AG04449 (cell line): ENCODE measurements around the gene ETS1.

Experiments used
- CTCF ChIA-PET: fragments of 350-600 bp; formaldehyde crosslinking; extraction: SDS; loops from one replicate; lab custom pipeline; 2021; ENCODE audit warnings: antibody characterized with exemption; lab: Yijun Ruan, JAX
- POLR2A ChIA-PET: fragments of 400-600, 350-600 bp; formaldehyde crosslinking; extraction: SDS; loops from one replicate; lab custom pipeline; 2020; ENCODE audit warnings: antibody characterized with exemption, inconsistent platforms; lab: Yijun Ruan, JAX
- DNase-seq: peaks from one replicate; pipeline ENCODE4 v3.0.0-alpha.2; 2010; ENCODE audit warnings: low read depth, low spot score
- H3K4me3 ChIP-seq: 2 replicates; pipeline ENCODE4 v1.5.1; 2011; ENCODE audit warnings: low read depth, mild to moderate bottlenecking, control low read depth, low read length
- TF ChIP-seq, protein P1 (sequence below): IDR thresholded peaks from one replicate; pipeline ENCODE4 v1.5.1; 2011; ENCODE audit warnings: mild to moderate bottlenecking, moderate library complexity, low read length, control low read depth, inconsistent platforms; ENCODE audit not compliant: insufficient read depth; ENCODE audit errors: missing control alignments

Gene ETS1

DNA sequence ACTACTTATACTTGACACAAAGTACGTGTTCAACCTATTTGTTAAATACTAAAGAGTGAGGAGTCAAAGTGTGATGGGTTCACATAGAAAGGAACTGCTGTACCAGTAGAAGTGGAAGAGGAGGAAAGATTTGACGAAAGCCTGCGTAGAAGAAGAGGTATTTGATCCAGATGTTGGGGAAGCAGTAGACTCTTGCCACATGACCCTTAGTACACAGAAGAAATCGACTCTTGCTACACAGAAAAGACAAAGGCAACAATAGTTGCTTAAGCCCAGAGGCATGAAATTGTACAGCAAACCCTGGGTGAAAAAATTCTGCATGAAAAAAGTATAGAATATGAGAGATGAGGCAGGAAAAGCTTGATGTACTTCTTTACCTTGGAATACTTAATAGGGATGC, 152.9 kb downstream of the ETS1 start:
- TF ChIP-seq, protein P1, sequence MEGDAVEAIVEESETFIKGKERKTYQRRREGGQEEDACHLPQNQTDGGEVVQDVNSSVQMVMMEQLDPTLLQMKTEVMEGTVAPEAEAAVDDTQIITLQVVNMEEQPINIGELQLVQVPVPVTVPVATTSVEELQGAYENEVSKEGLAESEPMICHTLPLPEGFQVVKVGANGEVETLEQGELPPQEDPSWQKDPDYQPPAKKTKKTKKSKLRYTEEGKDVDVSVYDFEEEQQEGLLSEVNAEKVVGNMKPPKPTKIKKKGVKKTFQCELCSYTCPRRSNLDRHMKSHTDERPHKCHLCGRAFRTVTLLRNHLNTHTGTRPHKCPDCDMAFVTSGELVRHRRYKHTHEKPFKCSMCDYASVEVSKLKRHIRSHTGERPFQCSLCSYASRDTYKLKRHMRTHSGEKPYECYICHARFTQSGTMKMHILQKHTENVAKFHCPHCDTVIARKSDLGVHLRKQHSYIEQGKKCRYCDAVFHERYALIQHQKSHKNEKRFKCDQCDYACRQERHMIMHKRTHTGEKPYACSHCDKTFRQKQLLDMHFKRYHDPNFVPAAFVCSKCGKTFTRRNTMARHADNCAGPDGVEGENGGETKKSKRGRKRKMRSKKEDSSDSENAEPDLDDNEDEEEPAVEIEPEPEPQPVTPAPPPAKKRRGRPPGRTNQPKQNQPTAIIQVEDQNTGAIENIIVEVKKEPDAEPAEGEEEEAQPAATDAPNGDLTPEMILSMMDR = no peak
- DNase-seq = no peak
- ChIA-PET CTCF (interaction anchor here (0.7 to 1.8 kb wide), 7 partner anchors 9 to 397 kb away, joined by 3 to 4 read pairs (median 4); no protein-coding TSS in a partner anchor), POLR2A (no interaction called here)
- H3K4me3 ChIP-seq = no peak overlapping the region

DNA sequence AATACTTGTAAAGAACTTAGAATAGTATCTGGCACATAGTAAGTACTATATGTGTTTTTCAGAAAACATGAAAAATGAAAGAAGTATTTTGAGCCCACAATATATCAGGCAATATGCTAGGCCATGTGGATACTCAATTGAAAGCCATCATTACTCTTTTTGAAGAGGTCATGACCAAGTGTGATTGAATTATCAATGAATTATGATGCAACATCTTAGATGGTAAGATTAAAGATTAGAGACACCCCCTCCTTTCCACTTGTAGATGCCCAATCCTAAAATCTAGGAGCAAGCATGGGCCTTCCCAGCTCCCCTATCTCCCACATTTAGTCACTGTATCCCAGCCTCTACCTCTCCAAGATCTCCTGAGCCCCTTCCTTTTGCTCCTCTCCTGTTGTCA, 154.4 kb downstream of the ETS1 start:
- H3K4me3 ChIP-seq = no peak overlapping the region
- DNase-seq = no peak
- CTCF ChIA-PET = interaction anchor here (1.8 to 2.1 kb wide), 2 partner anchors 12 to 398 kb away, joined by 4 to 5 read pairs; no protein-coding TSS in a partner anchor
- TF ChIP-seq, protein P1 = no peak
- POLR2A ChIA-PET = no interaction called here

DNA sequence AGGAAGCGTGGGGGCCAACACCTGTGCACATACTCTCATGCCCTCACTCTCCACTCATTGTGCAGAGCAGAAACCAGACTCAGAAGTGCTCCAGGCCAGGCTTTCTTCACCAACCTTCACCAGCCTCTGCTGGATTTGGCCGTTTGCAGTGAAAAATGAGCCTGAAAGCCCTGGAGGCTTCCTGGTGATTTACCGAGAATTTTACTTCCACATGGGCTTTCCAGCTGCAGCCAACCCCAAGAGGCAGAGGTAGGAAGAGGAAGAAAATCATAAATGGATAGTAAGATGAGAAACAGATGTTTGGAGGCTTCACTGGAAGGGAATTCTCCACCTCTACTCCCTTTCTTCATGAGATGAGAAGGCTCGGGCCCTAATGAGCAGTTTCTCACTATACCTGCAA, 155.4 kb downstream of the ETS1 start:
- TF ChIP-seq, protein P1 = no peak
- ChIA-PET CTCF (interaction anchor here (2.1 kb wide), 1 partner anchor 11 kb away, joined by 5 read pairs; no protein-coding TSS in a partner anchor), POLR2A (no interaction called here)
- no peak overlapping the region for H3K4me3 ChIP-seq
- no peak for DNase-seq

DNA sequence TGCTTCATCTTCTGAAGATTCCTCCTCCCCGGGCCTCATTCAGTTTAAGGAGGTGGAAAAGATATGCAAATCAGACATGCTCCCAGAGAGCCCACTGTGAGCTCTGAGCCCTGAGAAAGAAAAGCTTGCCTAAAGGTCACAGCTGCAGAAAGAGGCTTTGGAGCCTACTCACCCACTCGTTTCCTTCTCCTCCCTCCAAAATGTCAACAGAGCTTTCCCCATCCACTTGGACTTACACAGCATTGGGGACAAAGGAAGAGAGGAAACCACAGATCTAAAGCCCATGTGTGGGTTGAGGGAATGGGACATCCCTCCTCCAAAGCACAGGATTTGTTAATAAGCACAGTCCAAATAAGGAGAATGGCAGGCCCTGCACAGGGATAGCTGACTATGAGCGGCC, 158.4 kb downstream of the ETS1 start:
- no peak overlapping the region for H3K4me3 ChIP-seq
- TF ChIP-seq, protein P1 = no peak
- POLR2A ChIA-PET = no interaction called here
- CTCF ChIA-PET = interaction anchor here (0.9 kb wide), 1 partner anchor 271 kb away, joined by 3 read pairs; no protein-coding TSS in a partner anchor
- DNase-seq = no peak

DNA sequence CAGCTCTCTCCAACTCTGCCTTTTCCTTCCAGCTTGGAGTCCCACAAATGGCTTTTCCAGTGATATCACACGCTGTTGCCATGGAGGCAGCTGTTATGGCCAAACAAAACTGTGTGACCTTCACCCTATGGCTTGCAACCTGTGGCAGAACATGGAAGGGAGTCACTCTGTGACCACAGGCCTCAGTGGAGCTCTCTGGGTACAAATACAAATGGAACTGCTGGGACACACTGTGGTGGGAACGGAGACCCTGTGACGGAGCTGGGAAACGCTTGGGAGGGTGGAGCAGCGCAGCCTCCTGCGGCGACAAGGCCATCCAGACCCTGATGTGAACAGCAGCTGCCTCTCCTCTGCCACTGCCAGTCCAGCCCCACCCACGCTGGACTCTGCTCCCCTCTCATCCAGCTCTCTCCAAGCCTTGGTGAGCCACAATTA, 162.5 kb downstream of the ETS1 start:
- ChIA-PET POLR2A (no interaction called here), CTCF (interaction anchor here (1.5 kb wide), 1 partner anchor 9 kb away, joined by 4 read pairs; no protein-coding TSS in a partner anchor)
- TF ChIP-seq, protein P1 = no peak
- no peak overlapping the region for H3K4me3 ChIP-seq
- no peak for DNase-seq

DNA sequence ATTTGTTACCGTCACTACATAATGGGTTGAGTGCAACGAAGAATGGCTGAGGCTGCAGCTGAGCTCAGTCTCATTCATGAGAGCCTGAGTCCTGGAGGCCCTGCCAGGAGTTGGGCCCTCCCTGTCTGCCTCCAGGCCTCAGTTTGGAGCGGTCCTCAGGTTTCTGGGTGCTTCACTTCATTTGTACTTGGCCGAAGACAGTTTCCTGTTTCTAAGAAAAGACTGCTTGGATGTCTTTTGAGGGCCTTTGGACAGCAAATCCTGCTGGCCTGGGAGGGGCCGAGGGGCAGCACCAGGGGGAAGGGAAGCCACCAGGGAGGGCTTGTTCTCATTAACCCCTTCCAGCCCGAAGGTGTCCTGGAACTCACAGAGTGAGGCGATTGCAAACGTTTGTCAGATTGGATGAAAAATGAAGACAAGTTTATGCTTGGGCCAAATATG, 163.1 kb downstream of the ETS1 start:
- no peak overlapping the region for H3K4me3 ChIP-seq
- ChIA-PET POLR2A (interaction anchor here (0.6 kb wide), 1 partner anchor 83 kb away, joined by 3 read pairs; no protein-coding TSS in a partner anchor), CTCF (interaction anchor here (1.5 kb wide), 1 partner anchor 10 kb away, joined by 4 read pairs; no protein-coding TSS in a partner anchor)
- TF ChIP-seq, protein P1 = no peak
- no peak for DNase-seq
